SH-SY5Y (cell line): ENCODE data around the gene DCUN1D5.

ENCODE experiments used
- GATA2 ChIP-seq: IDR thresholded peaks from 2 replicates; pipeline ENCODE4 v1.6.1; 2011; ENCODE audit warnings: mild to moderate bottlenecking, low read depth, low read length
- GATA3 ChIP-seq: IDR thresholded peaks from 2 replicates; pipeline ENCODE4 v1.6.1; 2011; ENCODE audit warnings: low read depth, mild to moderate bottlenecking, low read length, moderate library complexity

The DCUN1D5 gene

GRCh38 chr11:103091801-103092524, at the start of gene DCUN1D5:
Gene DCUN1D5 (minus strand): TSS chr11:103092160. CDS start chr11:103091872, 288 bp downstream.
- TF ChIP-seq GATA3 (no peak), GATA2 (peak; percentile 43; the same call in 1 of the 2 replicates)

DNA sequence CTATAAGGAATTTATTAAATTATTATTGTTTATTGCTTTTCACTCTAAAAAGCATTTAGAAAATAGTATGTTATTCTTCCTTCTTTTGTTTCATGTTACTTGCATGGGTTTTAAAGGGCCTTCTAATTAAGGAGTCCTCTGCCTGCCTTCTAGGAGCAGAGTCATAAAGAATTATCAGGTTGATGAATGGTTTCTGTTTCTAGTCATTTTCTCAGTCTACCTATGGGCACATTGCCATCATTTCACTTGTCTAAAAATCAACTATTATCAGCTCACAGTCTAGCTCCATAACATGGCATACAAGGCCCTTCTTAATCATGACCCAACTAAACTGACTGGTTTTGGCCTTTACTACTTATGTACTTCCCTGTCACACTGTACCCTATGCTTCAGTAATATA, 33.5 kb upstream of the DCUN1D5 start:
- TF ChIP-seq GATA2 (no peak), GATA3 (no peak)

DNA sequence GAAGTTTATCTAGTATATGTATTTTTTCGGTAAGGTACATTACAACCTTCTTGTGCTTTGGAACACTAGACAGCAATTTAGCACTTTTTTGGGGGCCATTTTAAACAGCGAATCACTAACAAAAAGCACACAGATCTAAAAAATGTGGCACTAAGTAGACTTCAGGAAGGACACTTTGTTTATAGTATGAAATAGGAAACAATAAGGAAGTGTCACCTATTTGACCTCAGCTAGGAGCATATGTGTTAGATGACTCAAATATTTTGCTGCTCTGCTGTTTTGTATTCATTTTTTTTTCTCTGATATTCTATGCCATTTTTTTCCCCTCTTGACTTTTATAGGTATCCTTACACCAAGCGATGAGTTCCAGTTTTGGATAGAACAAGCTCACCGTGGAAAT, 22.9 kb upstream of the DCUN1D5 start:
- TF ChIP-seq GATA3 (no peak), GATA2 (no peak)

- TF ChIP-seq GATA2, result no peak
Observed at GRCh38 chr11:103112364-103112763, 20.4 kb upstream of the DCUN1D5 start.

DNA sequence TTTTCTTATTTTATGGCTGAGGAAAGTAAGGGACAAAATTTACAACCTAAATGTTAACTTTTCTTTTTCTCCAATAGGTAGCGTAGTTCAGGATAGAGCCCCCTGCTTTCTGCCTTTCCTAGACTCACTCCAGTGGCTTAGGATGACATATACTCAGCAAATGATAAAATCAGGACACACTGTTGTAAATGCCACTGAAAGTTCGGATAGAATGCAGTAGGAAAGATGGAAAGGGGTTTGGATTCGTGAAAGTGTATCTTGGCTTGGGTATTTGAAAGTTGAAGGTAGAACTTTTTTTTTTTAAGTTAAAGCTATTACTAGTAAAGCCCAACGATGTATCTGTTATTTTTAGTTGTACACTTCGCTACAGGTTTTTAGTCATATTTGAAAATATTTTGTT, 19.4 kb upstream of the DCUN1D5 start:
- TF ChIP-seq GATA3 (no peak), GATA2 (no peak)

DNA sequence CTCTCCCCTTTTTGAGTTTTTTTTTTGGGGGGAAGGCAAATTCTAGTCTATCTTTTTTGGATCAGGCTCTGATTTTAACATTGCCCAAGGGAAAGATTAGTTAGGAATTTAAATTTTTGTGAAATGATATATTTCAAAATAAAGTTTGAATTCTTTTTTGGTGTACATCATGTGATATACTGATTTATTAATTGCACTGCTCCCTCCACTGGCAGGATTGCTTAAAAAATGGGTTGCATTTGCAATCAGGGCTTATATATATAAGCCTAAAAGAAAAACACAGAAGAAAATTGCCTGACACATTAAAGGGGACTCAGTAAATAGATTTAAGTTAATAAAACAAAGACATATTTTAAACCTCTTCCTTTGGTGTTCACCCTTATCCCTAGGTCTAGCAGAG, 18.4 kb upstream of the DCUN1D5 start:
- TF ChIP-seq GATA3 (no peak), GATA2 (no peak)

GRCh38 chr11:103109818-103110388, 17.9 kb upstream of the DCUN1D5 start:
- no peak for TF ChIP-seq GATA2

GRCh38 chr11:103108933-103109817, 17.2 kb upstream of the DCUN1D5 start, which contains the start of gene DYNC2H1:
Gene DYNC2H1 (plus strand): TSS chr11:103109426. CDS start chr11:103109575, 149 bp downstream.
- no peak for TF ChIP-seq GATA3
- TF ChIP-seq GATA2, result peak; percentile 57

- TF ChIP-seq GATA3 (no peak), GATA2 (no peak)
Observed at GRCh38 chr11:103097279-103097678, 5.3 kb upstream of the DCUN1D5 start.

GRCh38 chr11:103091064-103091800, 728 bp downstream of the DCUN1D5 start:
- TF ChIP-seq GATA2 (no peak), GATA3 (no peak)

GRCh38 chr11:103086461-103086860, 5.5 kb downstream of the DCUN1D5 start:
- no peak for TF ChIP-seq GATA3
- no peak for TF ChIP-seq GATA2

DNA sequence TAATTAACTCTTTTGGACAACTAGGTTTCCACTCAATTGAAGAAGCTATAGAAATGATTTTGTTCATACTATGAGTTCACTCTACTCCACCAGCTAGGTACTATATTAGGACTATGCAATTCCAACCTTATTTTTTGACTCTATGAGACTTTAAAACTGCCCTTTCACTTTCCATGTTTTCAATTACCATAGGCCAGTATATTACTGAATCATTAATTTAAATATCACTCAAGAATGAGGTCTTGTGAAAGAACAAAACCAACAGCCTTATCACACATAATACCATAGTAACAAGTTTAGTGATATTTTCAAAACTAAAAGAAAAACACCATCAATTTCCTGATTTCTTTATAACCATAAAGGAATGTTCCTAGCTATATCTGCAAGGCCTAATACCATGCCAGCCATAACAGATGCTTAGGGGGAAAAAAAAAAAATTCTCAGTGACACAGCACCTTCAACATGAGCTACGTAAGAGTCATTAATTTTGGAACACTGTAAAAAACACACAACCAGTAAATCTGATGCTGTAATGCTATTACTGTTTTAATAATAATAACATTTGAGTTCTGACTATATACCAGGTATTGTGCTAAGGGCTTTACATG, 6.1 kb downstream of the DCUN1D5 start:
- no peak for TF ChIP-seq GATA2
- no peak for TF ChIP-seq GATA3

DNA sequence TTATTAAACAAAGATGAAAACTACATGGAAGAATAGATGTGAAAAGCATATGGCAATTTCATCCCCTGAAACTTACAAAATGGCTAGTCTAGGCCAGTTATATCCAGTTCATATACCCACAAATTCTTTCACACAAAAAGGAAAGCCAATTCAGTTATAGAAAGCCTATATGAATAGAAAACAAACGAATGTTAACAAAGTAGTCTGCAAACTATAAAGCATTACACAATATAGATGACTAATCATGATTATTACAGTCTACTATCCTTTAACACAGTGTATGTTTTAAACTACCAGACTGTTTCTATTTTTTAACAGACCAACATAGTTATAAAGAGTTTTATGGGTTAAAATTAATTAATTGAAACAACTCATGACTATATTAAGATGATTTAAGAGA, 12.1 kb downstream of the DCUN1D5 start:
- TF ChIP-seq GATA3 (no peak), GATA2 (no peak)

DNA sequence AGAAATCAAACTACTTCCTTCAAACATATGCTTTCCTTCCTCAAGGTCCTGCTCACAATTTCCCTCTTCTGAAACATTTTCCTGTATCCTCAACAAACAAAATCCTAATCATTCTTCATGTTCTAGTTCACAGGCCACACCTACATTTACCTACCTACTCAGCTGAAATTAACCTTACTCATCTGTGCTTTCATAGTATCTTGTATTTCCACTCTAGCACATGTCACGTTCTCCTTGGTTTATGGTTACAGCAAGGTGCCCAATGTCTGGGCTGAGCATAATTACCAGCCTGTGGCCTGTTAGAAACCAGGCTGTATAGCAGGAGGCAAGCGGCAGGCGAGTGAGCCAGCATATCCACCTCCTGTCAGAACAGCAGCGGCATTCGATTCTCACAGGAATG, 13.2 kb downstream of the DCUN1D5 start:
- TF ChIP-seq GATA2 (no peak), GATA3 (no peak)

DNA sequence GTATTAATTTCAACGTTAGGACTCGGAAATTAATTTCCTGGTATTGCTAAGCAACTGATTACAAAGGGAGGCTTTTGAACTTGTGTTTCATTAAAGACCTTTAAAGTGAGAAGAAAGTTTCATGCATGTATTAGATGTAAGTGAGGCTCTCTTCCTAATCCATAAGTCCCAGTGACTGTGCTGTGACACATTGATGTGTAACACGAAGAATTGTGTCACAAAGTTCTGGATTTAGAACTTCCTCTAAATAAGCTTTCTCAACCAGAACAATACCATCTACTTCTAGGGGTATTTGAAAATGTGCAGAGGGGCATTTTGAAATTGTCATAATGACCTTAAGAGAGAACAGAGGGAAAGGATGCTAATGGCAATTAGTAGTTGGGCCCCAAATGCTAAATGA, 14.4 kb downstream of the DCUN1D5 start:
- no peak for TF ChIP-seq GATA2
- TF ChIP-seq GATA3, result no peak
